ENCODE data around the gene ACP7. TPM values are rescaled to one million over a fixed set of nuclear protein-coding genes. Genes with fewer than 3 reads are reported as not detected.
"Not testable (repeated sequence)": the region's sequence is repeated elsewhere in the genome, so short reads cannot be mapped to it uniquely, and the experiment has no call there.

ACP7 gene
- total RNA-seq, 1 donor from 2014 or later: not detected

- Histone ChIP-seq H3K36me3 (no peaks in the 10 kb centered on the region), H3K4me1 (no peaks in the 10 kb centered on the region), H3K4me3 (no peak overlapping the region), H3K27me3 (ENCODE audit: low read depth) (peaks cover 99% of the 10 kb centered on the region), H3K27ac (replicated peaks) (no peak overlapping the region), H3K9me3 (replicated peaks) (no peaks in the 10 kb centered on the region)
- intact Hi-C loops (cut with micrococcal nuclease): no loop called here
- no peak for DNase-seq
- TF ChIP-seq CTCF (IDR thresholded peaks at IDR 0.05; ENCODE audit: borderline replicate concordance): no peak
Observed at GRCh38 chr19:39111593-39112199, 27.5 kb downstream of the ACP7 start.

- no peak for TF ChIP-seq CTCF (IDR thresholded peaks at IDR 0.05; ENCODE audit: borderline replicate concordance)
- Histone ChIP-seq H3K9me3 (replicated peaks) (no peaks in the 10 kb centered on the region), H3K4me1 (no peaks in the 10 kb centered on the region), H3K27ac (replicated peaks) (no peak overlapping the region), H3K4me3 (no peak overlapping the region), H3K27me3 (ENCODE audit: low read depth) (peaks cover 95% of the 10 kb centered on the region), H3K36me3 (no peaks in the 10 kb centered on the region)
- no peak for DNase-seq
- intact Hi-C loops (cut with micrococcal nuclease): no loop called here
Observed at GRCh38 chr19:39112338-39112890, 28.2 kb downstream of the ACP7 start.

- intact Hi-C loops (cut with micrococcal nuclease): no loop called here
- H3K9me3 ChIP-seq (replicated peaks): no peaks in the 10 kb centered on the region
- H3K4me3 ChIP-seq: no peak overlapping the region
- no peak for TF ChIP-seq CTCF (IDR thresholded peaks at IDR 0.05; ENCODE audit: borderline replicate concordance)
- H3K36me3 ChIP-seq: no peaks in the 10 kb centered on the region
- no peak for DNase-seq
- H3K27ac ChIP-seq (replicated peaks): no peak overlapping the region
- H3K27me3 ChIP-seq (ENCODE audit: low read depth): peaks cover 87% of the 10 kb centered on the region
- no peaks in the 10 kb centered on the region for H3K4me1 ChIP-seq
Observed at GRCh38 chr19:39113199-39113598, 29.0 kb downstream of the ACP7 start.

GRCh38 chr19:39115105-39115847, 31.1 kb downstream of the ACP7 start:
- H3K27me3 ChIP-seq (ENCODE audit: low read depth): peaks cover 80% of the 10 kb centered on the region
- no peak overlapping the region for H3K27ac ChIP-seq (replicated peaks)
- no peaks in the 10 kb centered on the region for H3K4me1 ChIP-seq
- no peak for DNase-seq
- intact Hi-C loops (cut with micrococcal nuclease): no loop called here
- no peaks in the 10 kb centered on the region for H3K9me3 ChIP-seq (replicated peaks)
- no peaks in the 10 kb centered on the region for H3K36me3 ChIP-seq
- TF ChIP-seq CTCF (IDR thresholded peaks at IDR 0.05; ENCODE audit: borderline replicate concordance): no peak
- H3K4me3 ChIP-seq: no peak overlapping the region

GRCh38 chr19:39117023-39117422, 32.9 kb downstream of the ACP7 start:
- H3K9me3 ChIP-seq (replicated peaks); H3K4me3 ChIP-seq; H3K36me3 ChIP-seq; H3K27ac ChIP-seq (replicated peaks); intact Hi-C loops (cut with micrococcal nuclease); DNase-seq; H3K4me1 ChIP-seq: not testable (repeated sequence)
- H3K27me3 ChIP-seq (ENCODE audit: low read depth): peaks cover 70% of the 10 kb centered on the region

GRCh38 chr19:39119830-39120229, 35.7 kb downstream of the ACP7 start:
- Histone ChIP-seq H3K27ac (replicated peaks) (no peak overlapping the region), H3K36me3 (no peaks in the 10 kb centered on the region), H3K4me3 (no peak overlapping the region), H3K27me3 (ENCODE audit: low read depth) (peaks cover 42% of the 10 kb centered on the region), H3K4me1 (peaks cover 14% of the 10 kb centered on the region), H3K9me3 (replicated peaks) (no peaks in the 10 kb centered on the region)
- no peak for DNase-seq
- intact Hi-C loops (cut with micrococcal nuclease): loop anchor here (5.0 kb wide), 1 partner anchor 207 kb away; no protein-coding TSS in a partner anchor
- TF ChIP-seq CTCF (IDR thresholded peaks at IDR 0.05; ENCODE audit: borderline replicate concordance): no peak
